Cardiac muscle cell (in vitro differentiated cells and primary cell): ENCODE data around the gene ARID5A. TPM values are rescaled to one million over a fixed set of nuclear protein-coding genes. Genes with fewer than 3 reads are reported as not detected.

Experiments
- DNase-seq, 2 donors: peaks; one replicate each; pipeline versions ENCODE4 v3.0.0 to v3.0.0-alpha.2; 2010 to 2017; ENCODE audit warnings: low read depth in 1 of 2, low spot score in 1 of 2
- H3K27ac ChIP-seq: fragments of 200-600 bp; sonication (generic); 2 replicates; pipeline ENCODE4 v1.5.1; 2016
- H3K27me3 ChIP-seq: fragments of 200-600 bp; sonication (generic); 2 replicates; pipeline ENCODE4 v1.6.0; 2016; ENCODE audit warnings: control low read depth
- H3K36me3 ChIP-seq: fragments of 200-600 bp; sonication (generic); 2 replicates; pipeline ENCODE4 v1.5.1; 2016; ENCODE audit warnings: control low read depth
- H3K4me1 ChIP-seq: fragments of 200-600 bp; sonication (generic); 2 replicates; pipeline ENCODE4 v1.8.1; 2017; ENCODE audit warnings: low read depth, mild to moderate bottlenecking, mixed run types
- H3K4me3 ChIP-seq: fragments of 200-600 bp; sonication (generic); 2 replicates; pipeline ENCODE4 v1.5.1; 2016; ENCODE audit warnings: mild to moderate bottlenecking
- H3K9me3 ChIP-seq: fragments of 200-600 bp; sonication (generic); 2 replicates; pipeline ENCODE4 v1.5.1; 2017; ENCODE audit warnings: low read depth, mild to moderate bottlenecking, control low read depth
- polyA plus RNA-seq: library from polyadenylated mRNA; unstranded; fragments of >200 nt; fragmentation: Nextera tagmentation; extraction: Ambion mirVana; gene quantifications from 2 replicates; pipeline ENCODE4 v1.2.1, GENCODE V29; 2016
- total RNA-seq: library from RNA; depleted of rRNA; stranded (reverse); fragments of >200 nt; gene quantifications from 2 replicates; pipeline ENCODE4 v1.2.3, GENCODE V29; 2016
- TF ChIP-seq, protein P1 (sequence below): IDR thresholded peaks from 2 replicates; pipeline ENCODE4 v1.5.1; 2012; ENCODE audit warnings: low read depth, mild to moderate bottlenecking, low read length

ARID5A gene
- total and polyA plus RNA-seq, 2 experiments from 2014 or later: 7.6 to 7.8 TPM

DNA sequence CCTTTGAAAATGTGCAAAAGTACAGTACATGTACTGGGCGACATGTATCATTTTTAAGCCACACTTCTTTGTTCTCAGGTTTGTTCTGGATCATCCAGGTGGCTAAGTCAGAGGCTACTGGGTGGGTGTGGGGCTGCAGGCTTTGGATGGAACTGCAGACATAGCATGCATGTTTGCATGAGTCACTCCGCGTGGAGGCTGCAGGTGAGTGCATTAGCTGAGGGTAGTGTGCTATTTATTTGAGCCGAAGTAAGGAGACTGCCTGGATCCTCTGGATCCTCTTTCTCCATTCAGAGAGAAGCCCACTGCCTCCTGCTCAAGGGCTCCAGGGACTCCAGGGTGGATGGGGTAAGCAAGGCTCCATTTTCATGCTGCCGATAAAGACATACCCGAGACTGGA, 22.0 kb upstream of the ARID5A start:
- H3K27me3 ChIP-seq: peaks cover 21% of the 10 kb centered on the region
- no peak for DNase-seq
- TF ChIP-seq, protein P1, sequence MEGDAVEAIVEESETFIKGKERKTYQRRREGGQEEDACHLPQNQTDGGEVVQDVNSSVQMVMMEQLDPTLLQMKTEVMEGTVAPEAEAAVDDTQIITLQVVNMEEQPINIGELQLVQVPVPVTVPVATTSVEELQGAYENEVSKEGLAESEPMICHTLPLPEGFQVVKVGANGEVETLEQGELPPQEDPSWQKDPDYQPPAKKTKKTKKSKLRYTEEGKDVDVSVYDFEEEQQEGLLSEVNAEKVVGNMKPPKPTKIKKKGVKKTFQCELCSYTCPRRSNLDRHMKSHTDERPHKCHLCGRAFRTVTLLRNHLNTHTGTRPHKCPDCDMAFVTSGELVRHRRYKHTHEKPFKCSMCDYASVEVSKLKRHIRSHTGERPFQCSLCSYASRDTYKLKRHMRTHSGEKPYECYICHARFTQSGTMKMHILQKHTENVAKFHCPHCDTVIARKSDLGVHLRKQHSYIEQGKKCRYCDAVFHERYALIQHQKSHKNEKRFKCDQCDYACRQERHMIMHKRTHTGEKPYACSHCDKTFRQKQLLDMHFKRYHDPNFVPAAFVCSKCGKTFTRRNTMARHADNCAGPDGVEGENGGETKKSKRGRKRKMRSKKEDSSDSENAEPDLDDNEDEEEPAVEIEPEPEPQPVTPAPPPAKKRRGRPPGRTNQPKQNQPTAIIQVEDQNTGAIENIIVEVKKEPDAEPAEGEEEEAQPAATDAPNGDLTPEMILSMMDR: no peak
- H3K4me1 ChIP-seq: no peaks in the 10 kb centered on the region
- H3K36me3 ChIP-seq: no peaks in the 10 kb centered on the region
- H3K9me3 ChIP-seq: no peaks in the 10 kb centered on the region
- no peak overlapping the region for H3K27ac ChIP-seq
- H3K4me3 ChIP-seq: no peak overlapping the region

DNA sequence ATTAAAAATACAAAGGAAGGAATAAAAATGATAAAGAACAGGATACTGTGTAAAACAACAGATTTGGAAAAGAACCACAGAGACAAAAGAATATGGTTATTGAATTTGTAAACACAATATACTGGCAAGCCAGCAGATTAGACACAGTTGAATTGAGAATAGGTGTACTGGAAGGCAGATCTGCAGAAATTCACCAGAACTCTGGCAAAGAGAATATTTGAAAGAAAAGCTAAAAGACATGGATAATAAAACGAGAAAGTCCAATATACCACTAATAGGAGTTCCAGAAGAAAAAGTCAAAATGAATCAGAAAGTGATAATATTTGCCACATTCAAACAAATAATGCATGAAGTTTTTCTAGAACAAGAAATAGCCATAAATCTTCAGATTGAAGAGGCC, 19.5 kb upstream of the ARID5A start:
- no peak overlapping the region for H3K4me3 ChIP-seq
- peaks cover 3% of the 10 kb centered on the region for H3K27me3 ChIP-seq
- TF ChIP-seq, protein P1: no peak
- H3K36me3 ChIP-seq: no peaks in the 10 kb centered on the region
- H3K27ac ChIP-seq: no peak overlapping the region
- no peaks in the 10 kb centered on the region for H3K4me1 ChIP-seq
- no peaks in the 10 kb centered on the region for H3K9me3 ChIP-seq
- DNase-seq: no peak

DNA sequence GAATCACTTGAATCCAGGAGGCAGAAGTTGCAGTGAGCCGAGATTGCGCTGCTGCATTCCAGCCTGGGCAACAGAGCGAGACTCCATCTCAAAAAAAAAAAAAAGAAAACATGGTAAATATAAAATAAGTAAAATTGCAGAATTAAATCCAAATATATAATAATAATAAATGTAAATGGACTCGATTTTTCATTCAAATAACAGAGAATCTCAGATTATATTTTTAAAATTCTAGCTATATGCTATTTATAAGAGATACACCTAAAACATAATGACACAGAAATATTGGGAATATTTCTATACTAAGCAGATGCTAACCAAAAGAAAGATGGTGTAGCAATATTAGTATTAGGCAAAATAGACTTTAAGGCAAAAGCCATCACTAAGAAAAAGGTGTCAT, 16.3 kb upstream of the ARID5A start:
- TF ChIP-seq, protein P1: no peak
- H3K36me3 ChIP-seq: no peaks in the 10 kb centered on the region

DNA sequence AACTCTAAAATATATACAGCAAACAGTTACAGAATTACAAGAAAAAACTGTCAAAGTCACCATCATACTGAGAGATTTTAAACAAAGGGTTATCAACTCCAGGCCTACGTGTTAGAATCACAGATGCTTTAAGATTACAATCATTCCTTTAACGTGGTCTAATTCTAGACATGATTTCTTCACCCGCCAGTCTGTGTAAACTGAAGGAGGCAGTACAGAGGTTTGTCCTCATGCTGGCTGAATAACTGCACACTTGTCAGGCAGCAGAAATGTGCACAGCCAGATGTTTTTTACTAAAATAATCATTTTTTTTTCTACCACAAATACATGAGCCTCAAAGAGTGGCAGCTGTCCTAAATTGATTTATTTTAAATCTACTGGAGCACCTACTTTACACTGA, 15.9 kb upstream of the ARID5A start:
- TF ChIP-seq, protein P1: no peak
- Histone ChIP-seq H3K27ac (no peak overlapping the region), H3K9me3 (no peaks in the 10 kb centered on the region), H3K4me3 (no peak overlapping the region), H3K36me3 (no peaks in the 10 kb centered on the region), H3K27me3 (peaks cover 4% of the 10 kb centered on the region), H3K4me1 (no peaks in the 10 kb centered on the region)
- no peak for DNase-seq

More for the DNA sequence above, 16.3 kb upstream of the ARID5A start:
- Histone ChIP-seq H3K27ac (no peak overlapping the region), H3K27me3 (peaks cover 4% of the 10 kb centered on the region), H3K4me1 (no peaks in the 10 kb centered on the region), H3K9me3 (no peaks in the 10 kb centered on the region), H3K4me3 (no peak overlapping the region)
- DNase-seq: no peak

DNA sequence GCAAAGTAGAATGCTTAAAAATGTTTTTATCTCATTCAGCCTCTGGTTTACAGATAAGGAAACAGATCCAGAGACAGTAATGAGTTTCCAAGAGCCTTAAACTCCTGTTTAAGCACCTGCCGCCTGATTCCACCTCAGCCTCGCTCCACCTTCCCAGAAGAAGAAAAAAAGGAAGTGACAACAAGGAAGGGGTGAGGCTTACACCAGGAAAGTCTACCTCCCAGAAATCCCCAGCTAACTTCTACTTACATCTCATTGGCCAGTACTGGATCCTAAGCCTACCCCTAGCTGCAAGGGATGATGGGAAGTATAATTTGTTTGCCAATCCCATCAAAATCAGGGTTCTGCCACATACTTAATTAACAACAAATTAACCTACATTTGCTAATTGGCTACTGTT, 15.3 kb upstream of the ARID5A start:
- DNase-seq: no peak
- no peak overlapping the region for H3K27ac ChIP-seq
- H3K4me1 ChIP-seq: no peaks in the 10 kb centered on the region
- TF ChIP-seq, protein P1: no peak
- no peaks in the 10 kb centered on the region for H3K9me3 ChIP-seq
- peaks cover 4% of the 10 kb centered on the region for H3K27me3 ChIP-seq
- no peak overlapping the region for H3K4me3 ChIP-seq
- H3K36me3 ChIP-seq: no peaks in the 10 kb centered on the region
